HG03196 (cell line): Measurements from ENCODE around the gene KCTD8.
"Not testable (repeated sequence)": the region's sequence is repeated elsewhere in the genome, so short reads cannot be mapped to it uniquely, and the experiment has no call there.

ENCODE experiments used
- ATAC-seq: cut with Tn5 transposase; IDR thresholded peaks from one replicate; pipeline ENCODE4 v1.9.1; 2021; ENCODE audit not compliant: unreplicated experiment

The KCTD8 gene

DNA sequence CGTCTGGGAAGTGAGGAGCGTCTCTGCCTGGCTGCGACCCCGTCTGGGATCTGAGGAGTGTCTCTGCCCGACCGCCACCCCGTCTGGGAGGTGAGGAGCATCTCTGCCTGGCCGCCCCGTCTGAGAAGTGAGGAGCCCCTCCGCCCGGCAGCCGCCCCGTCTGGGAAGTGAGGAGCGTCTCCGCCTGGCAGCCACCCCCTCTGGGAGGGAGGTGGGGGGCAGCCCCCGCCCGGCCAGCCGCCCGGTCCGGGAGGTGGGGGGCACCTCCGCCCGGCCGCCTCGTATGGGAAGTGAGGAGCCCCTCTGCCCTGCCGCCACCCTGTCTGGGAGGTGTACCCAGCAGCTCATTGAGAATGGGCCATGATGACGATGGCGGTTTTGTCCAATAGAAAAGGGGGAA is 280.8 kb downstream of the KCTD8 start:
- not testable (repeated sequence) for ATAC-seq

DNA sequence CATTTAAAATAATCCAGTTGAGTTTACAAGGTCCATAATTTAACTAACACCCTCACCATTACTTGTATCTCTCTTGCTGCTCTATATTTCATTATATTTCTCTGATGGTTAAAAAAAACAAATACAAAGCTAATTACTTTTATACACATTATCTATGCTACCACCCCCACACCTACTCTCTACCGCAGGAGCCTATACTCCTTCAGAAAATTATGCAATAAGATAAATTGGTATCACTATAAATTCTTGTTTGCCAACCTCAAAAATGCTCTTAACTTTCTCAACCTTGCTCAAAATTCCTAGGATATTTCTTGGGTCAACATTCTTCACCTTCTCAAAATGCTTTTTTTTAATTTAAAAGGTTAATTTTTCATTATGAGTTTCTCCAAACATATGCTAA is 282.7 kb downstream of the KCTD8 start:
- ATAC-seq = no peak

DNA sequence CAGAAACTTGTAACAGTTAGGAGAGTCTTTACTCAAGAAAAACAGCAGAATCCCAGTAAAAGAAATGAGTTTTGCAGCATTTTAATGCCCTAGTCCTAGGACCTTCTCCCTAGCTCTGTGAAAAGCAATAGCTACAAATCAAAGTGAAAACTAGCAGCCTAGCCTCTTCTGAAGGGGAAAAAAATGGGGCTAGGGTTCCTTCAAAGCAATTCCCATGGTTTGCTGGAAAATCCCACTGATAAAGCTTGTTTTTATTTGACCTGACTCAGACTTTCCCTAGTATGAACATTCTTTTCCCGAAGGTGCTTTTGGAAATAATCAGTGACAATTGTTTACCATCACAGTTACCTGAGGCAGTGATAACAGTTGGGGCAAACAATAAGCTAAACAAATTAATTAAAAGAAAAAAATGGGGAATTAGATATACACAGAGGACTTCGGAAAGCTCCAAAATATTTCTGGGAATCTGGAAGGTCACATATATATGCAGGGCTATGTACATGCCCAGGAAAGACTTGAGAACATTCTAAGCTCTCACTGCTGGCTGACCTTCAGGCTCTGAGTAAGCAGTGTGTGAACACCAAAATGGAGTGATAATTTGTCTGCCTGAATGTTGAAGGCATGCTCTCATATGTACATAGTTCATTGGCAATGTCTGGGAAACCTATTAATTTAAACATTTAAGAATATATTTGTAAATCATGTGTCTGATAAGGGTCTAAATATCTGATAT is 285.9 kb downstream of the KCTD8 start:
- ATAC-seq = no peak

DNA sequence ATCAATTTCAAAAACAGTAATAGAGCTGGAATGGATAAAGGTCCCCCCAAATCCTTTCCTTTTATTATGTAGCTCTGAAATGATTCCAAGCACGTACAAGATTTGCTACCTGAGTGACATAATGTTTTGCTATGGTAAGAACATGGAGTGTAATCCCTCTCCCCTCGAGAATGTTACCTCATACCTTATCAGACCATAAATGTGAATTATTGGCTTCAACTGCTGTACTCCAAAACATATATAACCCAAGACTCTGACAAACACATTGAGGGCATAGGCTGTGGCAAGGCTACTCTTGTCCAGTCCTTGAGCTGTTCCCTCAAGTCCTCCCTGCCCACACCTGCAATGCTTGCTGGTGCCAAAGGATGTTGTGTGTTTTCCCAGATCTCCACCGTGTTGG is 286.9 kb downstream of the KCTD8 start:
- no peak for ATAC-seq

DNA sequence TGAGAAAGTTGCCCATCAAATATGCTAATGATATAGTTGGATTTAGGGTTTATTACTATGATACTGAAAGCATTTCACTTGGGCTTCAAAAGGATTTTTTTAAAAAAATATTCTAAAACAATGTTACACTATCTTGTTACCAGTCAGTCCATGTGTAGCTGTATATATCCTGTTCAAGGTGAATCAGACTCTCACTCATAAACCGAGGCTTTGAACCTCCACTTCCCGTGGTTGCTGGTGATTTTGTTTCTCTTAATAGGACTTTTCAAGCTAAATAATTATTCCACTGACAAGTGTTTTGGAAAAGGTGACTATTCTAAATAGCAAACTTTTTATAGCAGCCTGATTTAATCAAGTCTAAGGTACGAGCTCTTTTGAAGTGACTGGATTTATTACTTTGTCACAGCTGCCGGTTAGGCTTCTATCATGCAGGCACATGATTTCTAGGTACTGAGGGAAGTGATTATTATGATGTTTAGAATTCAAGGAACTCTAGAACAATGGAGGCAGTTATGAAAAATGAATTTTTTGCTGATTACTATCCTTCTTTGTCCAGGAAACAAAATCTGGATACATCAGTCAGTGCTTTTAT is 287.7 kb downstream of the KCTD8 start:
- no peak for ATAC-seq

DNA sequence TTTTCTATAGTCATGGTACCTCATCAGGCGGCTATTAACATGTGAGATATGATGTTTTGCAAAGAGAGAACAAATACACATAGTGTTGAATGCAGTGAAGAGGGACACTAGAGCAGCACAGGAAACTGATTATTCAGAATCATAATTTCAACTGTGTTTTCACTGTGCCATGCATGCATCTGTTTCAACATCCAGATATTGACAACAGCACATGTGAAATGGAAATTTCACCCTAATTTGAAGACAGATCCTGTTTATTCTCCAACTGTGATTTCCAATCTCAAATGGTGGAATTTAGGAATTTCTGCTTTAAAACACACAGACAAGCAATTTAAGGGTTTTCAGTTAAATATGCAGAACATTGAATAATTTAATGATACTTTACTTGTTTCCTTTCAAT is 288.6 kb downstream of the KCTD8 start:
- ATAC-seq = no peak

DNA sequence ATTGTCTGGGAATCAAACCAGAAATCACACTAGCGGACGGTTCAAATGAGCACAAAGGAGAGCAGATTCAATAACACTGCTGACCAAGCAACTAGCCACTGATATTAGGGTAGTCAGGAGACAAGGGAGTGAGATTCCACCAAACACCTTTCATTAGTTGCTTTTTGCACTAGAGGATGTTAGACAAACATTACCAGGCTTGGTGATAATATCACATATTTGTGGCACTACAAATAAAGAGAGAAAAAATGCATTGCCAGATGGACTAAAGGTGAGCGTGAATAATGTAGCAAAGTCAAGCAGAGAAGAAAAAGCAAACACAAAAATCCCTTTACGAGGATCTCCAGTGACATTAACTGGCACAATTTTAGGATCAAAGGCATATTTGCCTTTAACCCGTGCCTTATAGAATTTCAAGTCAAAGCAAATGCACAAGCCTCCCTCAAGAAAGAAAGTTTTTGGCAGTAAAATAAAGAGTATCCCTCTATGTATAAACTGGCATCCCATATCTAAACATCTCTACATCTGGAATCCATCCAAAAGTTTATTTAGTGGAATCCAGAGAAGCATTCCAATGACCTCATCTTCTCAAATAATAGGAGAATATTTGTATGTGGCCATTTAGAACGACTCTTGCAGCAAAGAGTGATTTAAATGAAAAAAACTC is 290.9 kb downstream of the KCTD8 start:
- no peak for ATAC-seq

DNA sequence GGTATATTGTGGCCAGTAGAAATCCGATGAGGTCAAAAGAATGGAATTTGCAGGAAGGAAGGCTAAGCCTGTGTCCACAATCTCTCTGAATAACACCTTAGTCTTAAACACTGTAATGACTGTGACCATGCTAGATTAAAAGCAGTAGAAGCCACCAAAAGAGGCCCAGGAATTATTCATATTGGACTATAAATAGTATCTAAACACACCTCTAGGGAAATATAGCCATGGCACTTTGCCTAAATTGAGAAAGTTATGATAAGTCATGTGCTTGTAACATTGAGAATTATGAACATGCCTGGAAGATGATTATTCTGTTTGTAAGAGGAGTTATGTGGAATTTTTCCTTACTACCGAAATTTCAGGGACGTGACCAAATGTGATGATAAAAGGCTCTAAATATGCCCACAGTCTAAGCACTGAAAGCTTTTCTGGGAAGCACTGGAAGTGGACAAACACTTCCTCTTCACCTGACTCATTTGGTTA is 298.5 kb downstream of the KCTD8 start:
- ATAC-seq = no peak

DNA sequence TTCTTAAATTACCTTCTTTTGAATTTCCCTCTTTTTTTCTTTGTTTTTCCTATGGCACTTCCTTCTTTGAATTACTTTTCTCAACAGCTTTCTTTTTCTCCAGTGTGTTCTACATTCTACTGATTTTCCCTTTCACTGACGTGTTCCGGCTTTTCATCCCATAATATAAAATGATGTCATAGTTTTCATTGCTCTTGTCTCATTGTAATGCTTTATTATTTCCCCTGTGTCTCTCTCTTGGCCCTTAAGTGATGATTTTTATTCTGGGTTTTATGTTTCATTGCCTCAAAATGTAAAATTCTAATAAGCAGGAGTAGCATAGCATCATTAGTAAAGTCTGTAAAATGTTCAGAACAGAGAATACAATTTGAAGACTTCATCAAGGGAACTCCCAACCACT is 299.3 kb downstream of the KCTD8 start:
- ATAC-seq = no peak

DNA sequence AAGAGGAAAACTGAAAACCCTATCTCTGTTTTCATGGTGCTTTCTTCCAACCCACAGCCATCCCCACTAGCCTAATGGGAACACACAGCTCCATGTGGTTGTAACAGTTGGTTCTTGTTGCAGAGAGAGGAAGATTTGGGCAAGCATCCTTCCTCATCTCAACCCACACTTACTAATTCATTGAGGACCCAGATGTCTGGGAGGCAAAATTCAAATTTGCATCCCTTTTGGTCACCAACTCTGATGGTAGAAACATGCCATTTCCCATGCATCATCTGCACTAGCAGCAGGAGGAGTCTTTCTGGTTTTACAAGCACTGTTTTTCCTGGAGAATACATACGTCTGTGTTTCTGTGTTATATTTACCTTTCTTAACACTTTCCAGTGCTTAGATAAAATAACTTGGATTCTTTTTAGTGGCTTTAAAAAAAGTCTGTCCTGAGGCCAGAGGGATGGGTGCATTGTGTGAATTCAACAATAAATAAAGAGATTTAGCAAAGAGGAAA is 301.0 kb downstream of the KCTD8 start:
- no peak for ATAC-seq

DNA sequence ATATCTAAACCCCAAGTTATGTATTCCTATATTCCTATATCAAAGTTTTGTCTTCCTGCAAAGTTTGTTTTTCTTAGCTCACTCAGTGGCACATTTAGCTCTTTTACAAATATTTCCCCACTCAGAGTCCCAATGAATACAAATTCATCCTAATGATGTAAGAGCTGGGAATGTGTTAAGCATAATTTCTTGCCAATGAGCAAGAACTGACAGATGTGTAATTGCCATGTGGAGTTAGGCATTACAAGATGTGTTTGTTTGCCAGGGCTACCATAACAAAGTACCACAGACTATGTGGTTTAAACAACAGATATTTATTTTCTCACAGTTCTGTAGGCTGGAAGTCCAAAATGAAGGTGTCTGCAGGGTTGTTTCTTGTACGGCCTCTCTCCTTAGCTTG is 302.1 kb downstream of the KCTD8 start:
- ATAC-seq = no peak

DNA sequence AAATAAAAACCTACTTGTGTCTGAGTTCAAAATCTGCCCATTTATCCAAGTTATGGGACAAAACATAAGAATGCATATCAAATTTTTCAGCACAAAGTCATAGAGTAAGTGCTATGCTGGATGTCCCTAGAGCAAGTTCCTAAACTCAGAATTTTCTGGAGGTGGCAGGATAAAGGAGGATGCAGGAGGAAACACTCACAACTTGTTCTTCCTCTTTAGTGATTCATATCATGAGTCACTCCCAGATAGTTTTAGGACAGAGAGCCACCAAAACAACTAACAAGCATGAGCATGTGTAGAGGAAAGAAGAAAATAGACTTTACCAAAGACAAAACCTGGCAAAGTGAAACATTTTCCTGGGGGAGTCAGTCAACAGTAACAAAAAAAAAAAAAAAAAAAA is 302.7 kb downstream of the KCTD8 start:
- ATAC-seq = no peak

DNA sequence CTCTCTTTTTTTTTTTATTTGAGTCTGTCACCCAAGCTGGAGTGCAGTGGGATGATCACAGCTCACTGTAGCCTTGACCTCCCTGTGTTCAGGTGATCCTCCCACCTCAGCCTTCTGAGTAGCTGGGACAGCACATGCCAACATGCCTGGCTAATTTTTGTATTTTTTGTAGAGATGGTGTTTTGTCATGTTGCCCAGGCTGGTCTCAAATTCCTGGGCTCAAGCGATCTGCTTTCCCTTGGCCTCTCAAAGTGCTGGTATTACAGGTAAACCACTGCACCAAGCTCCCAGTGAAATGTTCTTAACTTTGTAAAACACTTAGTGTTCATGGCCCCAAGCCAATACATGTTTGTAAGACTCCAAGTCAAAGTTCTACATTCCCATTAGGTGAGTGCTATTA is 316.1 kb downstream of the KCTD8 start:
- no peak for ATAC-seq
